ENCODE results near the gene CRYZL1. TPM values are rescaled to one million over a fixed set of nuclear protein-coding genes. Genes with fewer than 3 reads are reported as not detected.

CRYZL1 gene
- total RNA-seq, 4 donors from 2014 or later = 12.8 to 34.2 (median 15.0) TPM

GRCh38 chr21:33542640-33543504, 98.7 kb downstream of the CRYZL1 start, which contains the start of gene SON:
SON (plus strand) TSS chr21:33543038; CDS start chr21:33543093, 55 bp downstream.
- DNase-seq (ENCODE audit: low spot score in 2 of 2) = peak; percentile 99 to 100
- 0% methylated on average over 55 to 56 of the region's 57 CpGs for WGBS, 2 donors
- intact Hi-C loops (cut with DNase I; ENCODE audit: low total_unique reads) = no loop called here
- H3K4me3 ChIP-seq (ENCODE audit: low read depth, poor library complexity, severe bottlenecking) = peak within 1 kb of the TSS; percentile 74
- TF ChIP-seq CTCF (IDR thresholded peaks at IDR 0.05) (no peak), POLR2A (IDR thresholded peaks at IDR 0.05) (peak in 1 of 2 donors; percentile 88)

- H3K4me3 ChIP-seq (ENCODE audit: low read depth, poor library complexity, severe bottlenecking) = peak within 1 kb of the TSS; percentile 74
- 0 to 1% methylated on average over 29 to 53 of the region's 56 CpGs for WGBS, 2 donors
- DNase-seq (ENCODE audit: low spot score in 2 of 2) = peak; percentile 72 to 96
- no peak for TF ChIP-seq CTCF (IDR thresholded peaks at IDR 0.05)
- peak in 1 of 2 donors; percentile 61 for TF ChIP-seq POLR2A (IDR thresholded peaks at IDR 0.05)
- intact Hi-C loops (cut with DNase I; ENCODE audit: low total_unique reads) = no loop called here
Measured at GRCh38 chr21:33541756-33542639, 99.5 kb downstream of the CRYZL1 start, which contains the start of gene GART. GART (minus strand) TSS chr21:33542117; CDS start chr21:33539315, 2,802 bp downstream.

- peak overlapping the region; percentile 74 for H3K4me3 ChIP-seq (ENCODE audit: low read depth, poor library complexity, severe bottlenecking)
- TF ChIP-seq CTCF (IDR thresholded peaks at IDR 0.05) (no peak), POLR2A (IDR thresholded peaks at IDR 0.05) (no peak)
- DNase-seq (ENCODE audit: low spot score in 2 of 2) = no peak
- WGBS, 2 donors = 54 to 58% methylated on average over 19 of the region's 19 CpGs
- intact Hi-C loops (cut with DNase I; ENCODE audit: low total_unique reads) = no loop called here
Measured at GRCh38 chr21:33541105-33541711, 100.3 kb downstream of the CRYZL1 start.

- H3K4me3 ChIP-seq (ENCODE audit: low read depth, poor library complexity, severe bottlenecking) = no peak overlapping the region
- WGBS, 2 donors = 62 to 66% methylated on average over 3 of the region's 3 CpGs
- intact Hi-C loops (cut with DNase I; ENCODE audit: low total_unique reads) = no loop called here
- TF ChIP-seq POLR2A (IDR thresholded peaks at IDR 0.05) (no peak), CTCF (IDR thresholded peaks at IDR 0.05) (no peak)
- DNase-seq (ENCODE audit: low spot score in 2 of 2) = no peak
Measured at GRCh38 chr21:33540711-33541104, 100.8 kb downstream of the CRYZL1 start.

GRCh38 chr21:33539616-33540015, 101.9 kb downstream of the CRYZL1 start:
- WGBS, 2 donors = 88 to 89% methylated on average over 4 of the region's 4 CpGs
- intact Hi-C loops (cut with DNase I; ENCODE audit: low total_unique reads) = no loop called here
- TF ChIP-seq POLR2A (IDR thresholded peaks at IDR 0.05) (no peak), CTCF (IDR thresholded peaks at IDR 0.05) (no peak)
- no peak overlapping the region for H3K4me3 ChIP-seq (ENCODE audit: low read depth, poor library complexity, severe bottlenecking)
- no peak for DNase-seq (ENCODE audit: low spot score in 2 of 2)

Data from lower leg skin (tissue), 4 donors.